Neuronal stem cell (in vitro differentiated cells): ENCODE data around the gene CSGALNACT2.
"Not testable (repeated sequence)": the region's sequence is repeated elsewhere in the genome, so short reads cannot be mapped to it uniquely, and the experiment has no call there.

Experiments
- DNase-seq: peaks from one replicate; pipeline ENCODE4 v3.0.0-alpha.2; 2013; ENCODE audit warnings: low spot score
- H2AFZ ChIP-seq: one replicate; pipeline ENCODE4 v1.6.1; 2013; ENCODE audit warnings: mild to moderate bottlenecking, low read length, inconsistent platforms
- H2AK5ac ChIP-seq: 2 replicates; pipeline ENCODE4 v1.6.1; 2013; ENCODE audit warnings: low read depth, mild to moderate bottlenecking, inconsistent platforms, low read length, moderate library complexity, mixed read lengths
- H2BK120ac ChIP-seq: 2 replicates; pipeline ENCODE4 v1.6.1; 2013; ENCODE audit warnings: low read depth, mild to moderate bottlenecking, inconsistent platforms, low read length, moderate library complexity, mixed read lengths
- H2BK12ac ChIP-seq: one replicate; pipeline ENCODE4 v1.6.1; 2013; ENCODE audit warnings: low read length, inconsistent platforms
- H2BK15ac ChIP-seq: 2 replicates; pipeline ENCODE4 v1.6.1; 2013; ENCODE audit warnings: mild to moderate bottlenecking, low read length, inconsistent platforms, mixed read lengths
- H2BK5ac ChIP-seq: one replicate; pipeline ENCODE4 v1.6.1; 2013; ENCODE audit warnings: inconsistent platforms, mild to moderate bottlenecking, low read length, moderate library complexity
- H3K14ac ChIP-seq: one replicate; pipeline ENCODE4 v1.6.1; 2013; ENCODE audit warnings: low read length, inconsistent platforms
- H3K18ac ChIP-seq: 2 replicates; pipeline ENCODE4 v1.6.1; 2013; ENCODE audit warnings: low read length, inconsistent platforms
- H3K23ac ChIP-seq: 2 replicates; pipeline ENCODE4 v1.6.1; 2013; ENCODE audit warnings: low read depth, mild to moderate bottlenecking, mixed read lengths, low read length, inconsistent platforms; ENCODE audit not compliant: poor library complexity
- H3K27ac ChIP-seq: replicated peaks from 3 replicates; pipeline ENCODE4 v1.5.1; 2013; ENCODE audit warnings: low read length, inconsistent platforms
- H3K27me3 ChIP-seq, 3 experiments: 2 replicates each; pipeline ENCODE4 v1.6.1; 2013; ENCODE audit warnings: low read length in 3 of 3, mild to moderate bottlenecking in 2 of 3, inconsistent platforms in 1 of 3, low read depth in 1 of 3, mixed read lengths in 1 of 3, moderate library complexity in 1 of 3; ENCODE audit not compliant: control insufficient read depth in 3 of 3, insufficient read depth in 3 of 3
- H3K36me3 ChIP-seq, 2 donors: replicated peaks in 1 of 2; 2 replicates each; pipeline ENCODE4 v1.6.1; 2013; ENCODE audit warnings: low read length in 2 of 2; ENCODE audit not compliant: control insufficient read depth in 2 of 2, insufficient read depth in 2 of 2
- H3K4ac ChIP-seq: 2 replicates; pipeline ENCODE4 v1.6.1; 2013; ENCODE audit warnings: inconsistent platforms, mild to moderate bottlenecking, low read length, moderate library complexity
- H3K4me1 ChIP-seq, 2 donors: 1 replicate in 1 of 2; 2 replicates in 1 of 2; pipeline ENCODE4 v1.6.1; 2013; ENCODE audit warnings: low read length in 2 of 2, low read depth in 1 of 2; ENCODE audit not compliant: control insufficient read depth in 2 of 2, insufficient read depth in 1 of 2
- H3K4me2 ChIP-seq: one replicate; pipeline ENCODE4 v1.6.1; 2013; ENCODE audit warnings: mild to moderate bottlenecking, low read length, inconsistent platforms; ENCODE audit not compliant: insufficient read depth, poor library complexity, severe bottlenecking
- H3K4me3 ChIP-seq, 2 donors: 2 replicates each; pipeline ENCODE4 v1.5.1; 2013; ENCODE audit warnings: low read length in 2 of 2, mild to moderate bottlenecking in 2 of 2, inconsistent platforms in 1 of 2, moderate library complexity in 1 of 2
- H3K79me1 ChIP-seq: one replicate; pipeline ENCODE4 v1.6.1; 2013; ENCODE audit warnings: low read depth, mild to moderate bottlenecking, inconsistent platforms, low read length, moderate library complexity
- H3K9ac ChIP-seq: one replicate; pipeline ENCODE4 v1.6.1; 2013; ENCODE audit warnings: mild to moderate bottlenecking, low read depth, low read length, inconsistent platforms; ENCODE audit not compliant: poor library complexity
- H3K9me3 ChIP-seq, 2 donors: replicated peaks in 1 of 2; 2 replicates each; pipeline versions ENCODE3 to v1.6.1; 2013; ENCODE audit warnings: low read length in 2 of 2, mild to moderate bottlenecking in 2 of 2, inconsistent platforms in 1 of 2, low read depth in 1 of 2, mixed read lengths in 1 of 2, moderate library complexity in 1 of 2; ENCODE audit not compliant: control insufficient read depth in 2 of 2, insufficient read depth in 1 of 2
- H4K8ac ChIP-seq: one replicate; pipeline ENCODE4 v1.6.1; 2013; ENCODE audit warnings: low read depth, mild to moderate bottlenecking, inconsistent platforms, low read length, moderate library complexity
- H4K91ac ChIP-seq: one replicate; pipeline ENCODE4 v1.6.1; 2013; ENCODE audit warnings: low read length, low read depth, mild to moderate bottlenecking, inconsistent platforms; ENCODE audit not compliant: poor library complexity
- WGBS, 2 donors: extraction: QIAGEN DNeasy Blood & Tissue Kit; methylation state at CpG; one replicate each; pipeline ENCODE4 v1.1.7; 2013; ENCODE audit warnings: missing lambda C conversion rate in 2 of 2, mixed read lengths in 1 of 2; ENCODE audit not compliant: insufficient read length in 2 of 2, insufficient replicate concordance in 1 of 2; ENCODE audit errors: extremely low coverage in 2 of 2; 5-methylcytosine and 5-hydroxymethylcytosine counted together

Gene CSGALNACT2

GRCh38 chr10:43091846-43092245 is 46.4 kb upstream of the CSGALNACT2 start:
- Histone ChIP-seq H3K4me3 (no peak overlapping the region), H3K18ac (no peak overlapping the region), H3K4me2 (no peak overlapping the region), H3K23ac (no peak overlapping the region), H3K36me3 (no peaks in the 10 kb centered on the region), H3K79me1 (no peaks in the 10 kb centered on the region), H2AK5ac (no peak overlapping the region), H4K91ac (no peak overlapping the region), H2BK5ac (no peak overlapping the region), H3K9me3 (no peaks in the 10 kb centered on the region), H3K4me1 (no peaks in the 10 kb centered on the region), H3K14ac (no peak overlapping the region), H3K27me3 (peaks cover 0 to 27% (median 0%) of the 10 kb centered on the region in 3 experiments), H2AFZ (no peak overlapping the region), H2BK15ac (no peak overlapping the region), H3K9ac (no peak overlapping the region), H3K27ac (no peak overlapping the region), H2BK12ac (no peak overlapping the region), H4K8ac (no peak overlapping the region), H2BK120ac (no peak overlapping the region), H3K4ac (no peak overlapping the region)
- WGBS, 2 donors = no CpG with 5 or more reads among the region's 3 CpGs
- no peak for DNase-seq

GRCh38 chr10:43093423-43094076 is 44.7 kb upstream of the CSGALNACT2 start:
- Histone ChIP-seq H3K79me1 (no peaks in the 10 kb centered on the region), H3K9ac (peak overlapping the region; percentile 72), H2BK120ac (no peak overlapping the region), H3K4me2 (no peak overlapping the region), H2BK5ac (no peak overlapping the region), H4K91ac (no peak overlapping the region), H4K8ac (no peak overlapping the region), H3K9me3 (no peaks in the 10 kb centered on the region), H3K14ac (no peak overlapping the region), H3K4ac (no peak overlapping the region), H3K36me3 (no peaks in the 10 kb centered on the region), H3K18ac (no peak overlapping the region), H3K4me3 (no peak overlapping the region), H2AK5ac (no peak overlapping the region), H3K27ac (no peak overlapping the region), H3K23ac (no peak overlapping the region), H2AFZ (peak overlapping the region; percentile 11), H2BK15ac (no peak overlapping the region), H2BK12ac (no peak overlapping the region), H3K4me1 (no peaks in the 10 kb centered on the region), H3K27me3 (peaks cover 0 to 27% (median 0%) of the 10 kb centered on the region in 3 experiments)
- DNase-seq = no peak
- no CpG with 5 or more reads among the region's 12 CpGs for WGBS, 2 donors

- H3K18ac ChIP-seq = no peak overlapping the region
- no peak overlapping the region for H2AFZ ChIP-seq
- no peak overlapping the region for H2AK5ac ChIP-seq
- H3K4me1 ChIP-seq = no peaks in the 10 kb centered on the region
- no peak overlapping the region for H3K23ac ChIP-seq
- no peak overlapping the region for H2BK120ac ChIP-seq
- no peak overlapping the region for H3K4me3 ChIP-seq
- H2BK15ac ChIP-seq = no peak overlapping the region
- no peak overlapping the region for H4K91ac ChIP-seq
- H2BK5ac ChIP-seq = no peak overlapping the region
- H3K4ac ChIP-seq = no peak overlapping the region
- WGBS, 2 donors = no CpG with 5 or more reads among the region's 9 CpGs
- H3K79me1 ChIP-seq = no peaks in the 10 kb centered on the region
- no peak overlapping the region for H2BK12ac ChIP-seq
- peaks cover 0 to 27% (median 0%) of the 10 kb centered on the region in 3 experiments for H3K27me3 ChIP-seq
- no peak overlapping the region for H3K4me2 ChIP-seq
- no peak overlapping the region for H3K14ac ChIP-seq
- H3K9ac ChIP-seq = no peak overlapping the region
- H3K9me3 ChIP-seq = no peaks in the 10 kb centered on the region
- H3K27ac ChIP-seq = no peak overlapping the region
- DNase-seq = no peak
- H3K36me3 ChIP-seq = no peaks in the 10 kb centered on the region
- H4K8ac ChIP-seq = no peak overlapping the region
These were observed 44.2 kb upstream of the CSGALNACT2 start for GRCh38 chr10:43094085-43094484.

GRCh38 chr10:43099339-43099738 is 38.9 kb upstream of the CSGALNACT2 start:
- H3K27ac ChIP-seq, H3K18ac ChIP-seq, H3K4me2 ChIP-seq, H3K14ac ChIP-seq, H3K4me1 ChIP-seq, H3K9me3 ChIP-seq, H2AK5ac ChIP-seq, H2BK5ac ChIP-seq, H3K79me1 ChIP-seq, H2BK120ac ChIP-seq, H2AFZ ChIP-seq, H2BK15ac ChIP-seq, H4K91ac ChIP-seq, DNase-seq, H3K4me3 ChIP-seq, H4K8ac ChIP-seq, H3K9ac ChIP-seq, H3K23ac ChIP-seq, H2BK12ac ChIP-seq, H3K36me3 ChIP-seq, H3K4ac ChIP-seq: not testable (repeated sequence)
- H3K27me3 ChIP-seq = peaks cover 0 to 35% (median 3%) of the 10 kb centered on the region in 3 experiments
- no CpG with 5 or more reads among the region's 6 CpGs for WGBS, 2 donors
